SU-DHL-6 (cell line): ENCODE measurements around the gene SYNPR.

ENCODE experiments used
- EZH2phosphoT487 ChIP-seq: fragments of 200-600 bp; sonication (generic), shearing (Covaris generic); conservative IDR thresholded peaks from 2 replicates; pipeline ENCODE4 v1.6.1; 2018; ENCODE audit warnings: mild to moderate bottlenecking, antibody characterized with exemption, low read length, moderate library complexity, mixed read lengths
- TF ChIP-seq, protein P1 (sequence below): fragments of 200-600 bp; sonication (generic); IDR thresholded peaks from one replicate; pipeline ENCODE4 v1.5.1; 2017; ENCODE audit warnings: antibody characterized with exemption, mild to moderate bottlenecking, low read length, moderate library complexity; ENCODE audit not compliant: insufficient read depth, poor library complexity, severe bottlenecking

- TF ChIP-seq, protein P1, sequence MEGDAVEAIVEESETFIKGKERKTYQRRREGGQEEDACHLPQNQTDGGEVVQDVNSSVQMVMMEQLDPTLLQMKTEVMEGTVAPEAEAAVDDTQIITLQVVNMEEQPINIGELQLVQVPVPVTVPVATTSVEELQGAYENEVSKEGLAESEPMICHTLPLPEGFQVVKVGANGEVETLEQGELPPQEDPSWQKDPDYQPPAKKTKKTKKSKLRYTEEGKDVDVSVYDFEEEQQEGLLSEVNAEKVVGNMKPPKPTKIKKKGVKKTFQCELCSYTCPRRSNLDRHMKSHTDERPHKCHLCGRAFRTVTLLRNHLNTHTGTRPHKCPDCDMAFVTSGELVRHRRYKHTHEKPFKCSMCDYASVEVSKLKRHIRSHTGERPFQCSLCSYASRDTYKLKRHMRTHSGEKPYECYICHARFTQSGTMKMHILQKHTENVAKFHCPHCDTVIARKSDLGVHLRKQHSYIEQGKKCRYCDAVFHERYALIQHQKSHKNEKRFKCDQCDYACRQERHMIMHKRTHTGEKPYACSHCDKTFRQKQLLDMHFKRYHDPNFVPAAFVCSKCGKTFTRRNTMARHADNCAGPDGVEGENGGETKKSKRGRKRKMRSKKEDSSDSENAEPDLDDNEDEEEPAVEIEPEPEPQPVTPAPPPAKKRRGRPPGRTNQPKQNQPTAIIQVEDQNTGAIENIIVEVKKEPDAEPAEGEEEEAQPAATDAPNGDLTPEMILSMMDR: no peak
- TF ChIP-seq EZH2phosphoT487: no peak
These were observed 33.6 kb upstream of the SYNPR start for GRCh38 chr3:63244486-63244885.
